Transverse colon (tissue), 4 donors: Measurements from ENCODE around the gene TRIM5. TPM values are rescaled to one million over a fixed set of nuclear protein-coding genes. Genes with fewer than 3 reads are reported as not detected.

Experiments
- DNase-seq: peaks from one replicate; pipeline ENCODE4 v3.0.0-alpha.2; 2019
- H3K27ac ChIP-seq, 4 donors: fragments of 200-600 bp; sonication (generic); 2 replicates each; pipeline ENCODE4 v1.5.1; 2016 to 2018; ENCODE audit warnings: inconsistent platforms in 4 of 4
- H3K27me3 ChIP-seq: fragments of 200-600 bp; sonication (generic); 2 replicates; pipeline ENCODE4 v1.5.1; 2017; ENCODE audit warnings: inconsistent platforms
- H3K36me3 ChIP-seq, 4 donors: fragments of 200-600 bp; sonication (generic); 2 replicates each; pipeline ENCODE4 v1.5.1; 2017 to 2019; ENCODE audit warnings: inconsistent platforms in 4 of 4
- H3K4me1 ChIP-seq, 4 donors: fragments of 200-600 bp; sonication (generic); 2 replicates each; pipeline ENCODE4 v1.5.1; 2017 to 2020; ENCODE audit warnings: inconsistent platforms in 4 of 4
- H3K4me3 ChIP-seq, 4 donors: fragments of 200-600 bp; sonication (generic); 1 replicate in 1 of 4; 2 replicates in 3 of 4; pipeline versions ENCODE4 v1.5.1 to v1.6.1; 2017 to 2019; ENCODE audit warnings: inconsistent platforms in 4 of 4
- H3K9me3 ChIP-seq, 2 donors: fragments of 200-600 bp; sonication (generic); 2 replicates each; pipeline ENCODE4 v1.5.1; 2017 to 2019; ENCODE audit warnings: inconsistent platforms in 2 of 2
- CTCF ChIP-seq, 5 experiments: fragments of 200-600 bp in 3 of 5; fragments of 450-650 bp in 2 of 5; sonication (generic) in 3 of 5; IDR thresholded peaks; 1 replicate in 2 of 5; 2 replicates in 3 of 5; pipeline ENCODE4 v1.5.1; 2016 to 2017; ENCODE audit warnings: antibody characterized with exemption in 5 of 5, inconsistent platforms in 3 of 5, mild to moderate bottlenecking in 2 of 5, moderate library complexity in 1 of 5
- EP300 ChIP-seq: sonication (generic); formaldehyde crosslinking; IDR thresholded peaks from one replicate; pipeline ENCODE4 v1.6.1; 2017; ENCODE audit warnings: antibody characterized with exemption, low read depth
- POLR2A ChIP-seq: fragments of 450-650 bp; IDR thresholded peaks from one replicate; pipeline ENCODE4 v1.6.1; 2016; ENCODE audit warnings: antibody characterized with exemption, mild to moderate bottlenecking, moderate library complexity
- POLR2AphosphoS5 ChIP-seq, 3 donors: sonication (generic); formaldehyde crosslinking; IDR thresholded peaks; one replicate each; pipeline ENCODE4 v1.6.1; 2016; ENCODE audit warnings: antibody characterized with exemption in 3 of 3
- WGBS, 2 donors: methylation state at CpG; one replicate each; pipeline ENCODE4 v1.1.5; 2018; ENCODE audit warnings: low coverage in 1 of 2; 5-methylcytosine and 5-hydroxymethylcytosine counted together
- in situ Hi-C, 4 donors: fragments of 200-750 bp; cut with MboI; loops; one replicate each; pipeline versions ENCODE4 v1.15.0 to v1.15.1; 2017; ENCODE audit warnings: low sequenced_read_pairs in 3 of 4, low pct_ligation_motif_present in 1 of 4, low pct_unique_long_range_greater_than_20kb in 1 of 4
- intact Hi-C: fragments of 100-400 bp; cut with DNase I; formaldehyde crosslinking; loops from one replicate; pipeline ENCODE4 v1.15.1; 2023; ENCODE audit warnings: low total_unique reads
- total RNA-seq, 4 donors: library from RNA; depleted of rRNA; stranded (reverse); fragments of >200 nt; gene quantifications; one replicate each; pipeline ENCODE4 v1.1.0, GENCODE V29; 2016

TRIM5 gene
- 10 to 100 TPM; 10.5 to 23.6 (median 16.3) TPM for total RNA-seq

- in situ Hi-C loops = no loop called here
- peaks cover 3 to 39% (median 18%) of the 10 kb centered on the region in 4 donors for H3K4me1 ChIP-seq
- intact Hi-C loops = loop anchor here (10.0 kb wide), 1 partner anchor 90 kb away; the partner anchor contains the start of gene TRIM6
Observed at GRCh38 chr11:5684646-5685362, at the start of gene TRIM5. TRIM5 (minus strand) TSS chr11:5685074; CDS start chr11:5680177, 4,897 bp downstream.

GRCh38 chr11:5727691-5728090 lies 42.8 kb upstream of the TRIM5 start:
- DNase-seq = no peak
- Histone ChIP-seq H3K27me3 (no peaks in the 10 kb centered on the region), H3K4me1 (no peaks in the 10 kb centered on the region), H3K9me3 (no peaks in the 10 kb centered on the region), H3K27ac (no peak overlapping the region), H3K36me3 (no peaks in the 10 kb centered on the region), H3K4me3 (no peak overlapping the region)
- TF ChIP-seq EP300 = no peak
- no peak for TF ChIP-seq CTCF (IDR thresholded peaks at IDR 0.05)
- no peak for TF ChIP-seq POLR2A
- TF ChIP-seq POLR2AphosphoS5 (IDR thresholded peaks at IDR 0.05) = no peak
- WGBS, 2 donors = 94 to 97% methylated on average over 1 of the region's 1 CpG
- in situ Hi-C loops = no loop called here
- intact Hi-C loops = no loop called here

More at GRCh38 chr11:5684646-5685362, at the start of gene TRIM5:
- Histone ChIP-seq H3K27me3 (no peaks in the 10 kb centered on the region), H3K27ac (peak within 1 kb of the TSS; percentile 91 to 94 (median 93)), H3K9me3 (no peaks in the 10 kb centered on the region), H3K36me3 (no peaks in the 10 kb centered on the region), H3K4me3 (peak within 1 kb of the TSS; percentile 23 to 64 (median 42))
- peak; percentile 51 for TF ChIP-seq POLR2A
- TF ChIP-seq EP300 = peak; percentile 1
- peak; percentile 72 to 74 (median 74) for TF ChIP-seq POLR2AphosphoS5 (IDR thresholded peaks at IDR 0.05)
- TF ChIP-seq CTCF (IDR thresholded peaks at IDR 0.05) = peak; percentile 47 to 77 (median 54)
- DNase-seq = peak; percentile 87
- WGBS, 2 donors = 0 to 3% methylated on average over 3 to 13 of the region's 13 CpGs

- intact Hi-C loops = no loop called here
- H3K27ac ChIP-seq = no peak overlapping the region
Observed at GRCh38 chr11:5726351-5726750, 41.5 kb upstream of the TRIM5 start.

GRCh38 chr11:5722622-5723021 lies 37.7 kb upstream of the TRIM5 start:
- no peak overlapping the region for H3K27ac ChIP-seq
- H3K36me3 ChIP-seq = no peaks in the 10 kb centered on the region
- no peaks in the 10 kb centered on the region for H3K4me1 ChIP-seq
- H3K27me3 ChIP-seq = no peaks in the 10 kb centered on the region
- H3K4me3 ChIP-seq = no peak overlapping the region
- in situ Hi-C loops = no loop called here
- WGBS, 2 donors = 62 to 72% methylated on average over 2 of the region's 2 CpGs
- TF ChIP-seq CTCF (IDR thresholded peaks at IDR 0.05) = no peak
- no peak for TF ChIP-seq POLR2A
- TF ChIP-seq EP300 = no peak
- no peak for TF ChIP-seq POLR2AphosphoS5 (IDR thresholded peaks at IDR 0.05)
- no peak for DNase-seq
- intact Hi-C loops = no loop called here
- no peaks in the 10 kb centered on the region for H3K9me3 ChIP-seq

More at GRCh38 chr11:5726351-5726750, 41.5 kb upstream of the TRIM5 start:
- Histone ChIP-seq H3K4me3 (no peak overlapping the region), H3K36me3 (no peaks in the 10 kb centered on the region), H3K9me3 (no peaks in the 10 kb centered on the region), H3K27me3 (no peaks in the 10 kb centered on the region), H3K4me1 (no peaks in the 10 kb centered on the region)
- no peak for DNase-seq
- TF ChIP-seq POLR2AphosphoS5 (IDR thresholded peaks at IDR 0.05) (no peak), CTCF (IDR thresholded peaks at IDR 0.05) (no peak), POLR2A (no peak), EP300 (no peak)
- in situ Hi-C loops = no loop called here
- WGBS, 2 donors = 86 to 94% methylated on average over 1 of the region's 1 CpG
